GM12874 (cell line): ENCODE results near the gene GABARAPL2.

ENCODE experiments used
- CTCF ChIP-seq: IDR thresholded peaks from 2 replicates; pipeline ENCODE4 v1.5.1; 2011; ENCODE audit warnings: low read depth, mild to moderate bottlenecking, control low read depth, low read length, moderate library complexity; ENCODE audit not compliant: insufficient read depth

The GABARAPL2 gene

GRCh38 chr16:75546293-75546692 is 19.9 kb upstream of the GABARAPL2 start:
- no peak for TF ChIP-seq CTCF

- peak; percentile 66 for TF ChIP-seq CTCF
Measured at GRCh38 chr16:75550211-75550662, 15.9 kb upstream of the GABARAPL2 start.

GRCh38 chr16:75552951-75553350 is 13.2 kb upstream of the GABARAPL2 start:
- no peak for TF ChIP-seq CTCF

GRCh38 chr16:75555213-75555706 is 10.9 kb upstream of the GABARAPL2 start:
- no peak for TF ChIP-seq CTCF

GRCh38 chr16:75555707-75556430 is 10.3 kb upstream of the GABARAPL2 start, which contains the start of gene TMEM231:
TMEM231 (minus strand) TSS chr16:75556252; CDS start chr16:75556209, 43 bp downstream.
- TF ChIP-seq CTCF, result 0 out of 2 replicates have a peak, but pooled peaks have one; percentile 21

- TF ChIP-seq CTCF, result no peak
Measured at GRCh38 chr16:75556431-75556950, 9.7 kb upstream of the GABARAPL2 start.

- no peak for TF ChIP-seq CTCF
Measured at GRCh38 chr16:75558846-75559401, 7.3 kb upstream of the GABARAPL2 start.
